ENCODE measurements around the gene SEC23IP.
"Not testable (repeated sequence)": the region's sequence is repeated elsewhere in the genome, so short reads cannot be mapped to it uniquely, and the experiment has no call there.

SEC23IP gene

DNA sequence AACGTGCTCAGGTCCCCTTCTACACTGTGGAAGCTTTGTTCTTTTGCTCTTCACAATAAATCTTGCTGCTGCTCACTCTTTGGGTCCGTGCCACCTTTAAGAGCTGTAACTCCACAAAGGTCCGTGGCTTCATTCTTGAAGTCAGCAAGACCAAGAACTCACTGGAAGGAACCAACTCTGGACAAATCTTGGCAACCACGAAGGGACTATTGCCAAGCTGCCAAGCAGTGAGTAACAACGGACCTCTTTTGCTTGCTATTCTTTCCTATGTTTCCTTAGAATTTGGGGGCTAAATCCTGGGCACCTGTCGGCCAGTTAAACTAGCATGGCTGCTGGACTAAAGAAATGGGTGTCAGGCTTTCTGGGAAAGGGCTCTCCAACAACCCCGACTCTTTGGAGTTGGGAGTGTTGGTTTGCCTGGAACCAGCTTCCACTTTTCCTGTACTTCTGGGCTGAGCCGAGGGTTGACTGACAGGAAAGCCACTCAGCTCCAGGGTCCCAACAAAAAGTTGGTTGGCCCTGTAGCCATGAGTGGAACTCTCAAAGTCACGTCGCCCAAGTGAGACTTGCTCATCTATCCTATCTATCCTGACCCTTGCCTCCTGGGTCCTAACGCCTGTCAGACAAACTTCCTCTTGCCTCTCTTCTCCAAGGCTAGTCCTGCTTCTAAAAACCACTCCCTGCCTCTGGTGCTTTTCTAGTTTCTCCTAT, 8.5 kb upstream of the SEC23IP start:
- DNase-seq: not testable (repeated sequence)

DNA sequence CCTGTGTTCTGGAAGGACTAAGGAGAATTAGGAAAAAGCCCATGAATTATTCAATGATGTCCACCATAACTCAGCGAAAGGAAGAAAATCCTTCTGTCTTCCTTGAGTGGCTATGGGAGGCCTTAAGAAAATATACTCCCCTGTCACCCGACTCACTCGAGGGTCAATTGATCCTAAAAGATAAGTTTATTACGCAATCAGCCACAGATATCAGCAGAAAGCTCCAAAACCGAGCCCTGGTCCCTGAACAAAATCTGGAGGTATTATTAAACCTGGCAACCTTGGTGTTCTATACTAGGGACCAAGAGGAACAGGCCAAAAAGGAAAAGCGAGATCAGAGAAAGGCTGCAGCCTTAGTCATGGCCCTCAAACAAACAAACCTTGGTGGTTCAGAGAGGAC, 6.5 kb upstream of the SEC23IP start:
- DNase-seq: not testable (repeated sequence)

DNA sequence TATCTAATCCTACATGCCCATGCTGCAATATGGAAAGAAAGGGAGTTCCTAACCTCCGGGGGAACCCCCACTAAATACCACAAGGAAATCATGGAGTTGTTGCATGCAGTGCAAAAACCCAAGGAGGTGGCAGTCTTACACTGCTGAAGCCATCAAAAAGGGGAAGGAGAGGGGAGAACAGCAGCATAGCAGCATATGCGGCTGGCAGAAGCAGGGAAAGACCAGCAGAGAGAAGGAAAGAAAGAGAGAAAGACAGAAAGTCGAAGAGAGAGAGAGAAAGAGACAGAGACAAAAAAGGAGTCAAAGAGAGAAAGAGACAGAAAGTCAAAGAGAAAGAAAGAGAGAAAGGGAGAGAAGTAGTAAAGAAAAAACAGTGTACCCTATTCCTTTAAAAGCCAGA, 3.8 kb upstream of the SEC23IP start:
- not testable (repeated sequence) for DNase-seq

DNA sequence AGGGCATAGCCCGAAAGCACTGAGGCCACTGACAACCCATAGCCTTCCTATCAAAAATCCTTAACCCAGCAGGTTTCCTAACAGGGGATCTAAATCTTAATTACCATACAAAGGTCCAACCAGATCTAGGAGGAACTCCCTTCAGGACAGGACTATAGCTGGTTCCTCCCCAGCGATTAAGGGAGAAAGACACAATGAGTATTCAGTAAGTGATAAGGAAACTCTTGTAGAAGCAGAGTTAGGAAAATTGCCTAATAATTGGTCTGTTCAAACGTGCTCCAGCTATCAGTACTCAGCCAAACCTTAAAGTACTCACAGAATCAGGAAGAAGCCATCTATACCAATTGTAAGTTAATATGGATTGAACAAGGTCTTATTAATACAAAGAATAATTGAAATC, 3.3 kb upstream of the SEC23IP start:
- DNase-seq: not testable (repeated sequence)

DNA sequence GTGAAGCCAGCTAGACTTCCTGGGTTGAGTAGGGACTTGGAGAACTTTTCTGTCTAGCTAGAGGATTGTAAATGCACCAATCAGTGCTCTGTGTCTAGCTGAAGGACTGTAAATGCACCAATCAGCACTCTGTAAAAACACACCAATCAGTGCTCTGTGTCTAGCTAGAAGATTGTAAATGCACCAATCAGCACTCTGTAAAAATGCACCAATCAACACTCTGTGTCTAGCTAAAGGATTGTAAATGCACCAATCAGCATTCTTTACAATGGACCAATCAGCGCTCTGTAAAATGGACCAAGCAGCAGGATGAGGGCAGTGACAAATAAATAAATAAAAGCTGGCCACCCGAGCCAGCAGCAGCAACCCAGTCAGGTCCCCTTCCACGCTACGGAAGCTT, 2.2 kb upstream of the SEC23IP start:
- DNase-seq: not testable (repeated sequence)

DNA sequence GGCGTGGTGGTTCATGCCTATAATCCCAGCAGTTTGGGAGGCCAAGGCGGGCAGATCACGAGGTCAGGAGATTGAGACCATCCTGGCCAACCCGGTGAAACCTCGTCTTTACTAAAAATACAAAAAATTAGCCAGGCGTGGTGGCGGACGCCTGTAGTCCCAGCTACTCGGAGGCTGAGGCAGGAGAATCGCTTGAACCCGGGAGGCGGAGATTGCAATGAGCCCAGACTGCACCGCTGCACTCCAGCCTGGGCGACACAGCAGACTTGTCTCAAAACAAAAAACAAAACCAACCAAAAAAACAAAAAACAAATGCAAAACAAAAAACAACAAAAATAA, 712 bp upstream of the SEC23IP start:
- not testable (repeated sequence) for DNase-seq

DNA sequence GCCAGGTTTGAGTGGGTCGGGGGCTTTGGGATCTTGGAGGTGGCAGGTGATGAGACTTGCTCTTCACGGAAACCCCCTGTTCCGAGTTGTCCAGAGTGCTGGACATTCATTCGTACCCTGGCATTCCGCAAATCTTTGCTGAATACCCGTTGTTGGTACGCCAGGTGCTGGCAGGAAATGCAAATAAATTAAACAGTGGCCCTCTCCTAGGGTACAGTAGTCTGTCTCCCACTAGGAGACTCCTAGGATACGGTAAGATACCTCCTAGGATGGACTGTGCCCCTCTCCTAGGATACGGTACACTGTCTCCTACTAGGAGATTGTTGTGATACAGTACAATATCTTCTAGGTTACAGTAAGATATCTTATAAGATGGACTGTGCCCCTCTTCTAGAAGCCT, 544 bp downstream of the SEC23IP start:
- no peak for DNase-seq

DNA sequence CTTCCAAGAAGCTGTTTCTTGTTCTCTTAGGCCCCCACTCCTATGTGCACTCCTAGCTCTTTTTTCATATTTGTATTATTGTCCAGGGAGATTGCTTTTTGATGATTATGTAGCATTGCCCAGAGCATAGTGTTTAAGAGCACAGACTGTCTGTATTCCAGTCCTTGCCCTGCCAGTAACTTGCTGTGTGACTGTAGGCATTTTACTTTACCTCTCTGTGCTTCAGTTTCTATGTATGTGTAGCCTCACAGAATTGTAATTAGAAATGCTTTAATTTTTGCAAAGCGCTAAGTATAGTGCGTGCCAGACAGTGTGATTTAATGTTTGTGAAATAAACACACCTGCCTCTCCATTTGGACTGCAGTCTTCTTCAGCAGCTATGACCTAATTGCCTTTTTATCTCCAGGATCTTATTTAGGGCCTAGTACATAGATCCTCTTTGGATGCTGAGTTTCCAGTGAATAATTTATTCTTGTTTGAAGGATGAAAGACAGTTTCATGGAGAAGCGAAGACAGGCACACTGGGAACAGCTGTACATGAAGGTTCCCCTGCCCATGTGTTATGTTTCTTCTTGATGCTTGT, 1.4 kb downstream of the SEC23IP start:
- DNase-seq: no peak

DNA sequence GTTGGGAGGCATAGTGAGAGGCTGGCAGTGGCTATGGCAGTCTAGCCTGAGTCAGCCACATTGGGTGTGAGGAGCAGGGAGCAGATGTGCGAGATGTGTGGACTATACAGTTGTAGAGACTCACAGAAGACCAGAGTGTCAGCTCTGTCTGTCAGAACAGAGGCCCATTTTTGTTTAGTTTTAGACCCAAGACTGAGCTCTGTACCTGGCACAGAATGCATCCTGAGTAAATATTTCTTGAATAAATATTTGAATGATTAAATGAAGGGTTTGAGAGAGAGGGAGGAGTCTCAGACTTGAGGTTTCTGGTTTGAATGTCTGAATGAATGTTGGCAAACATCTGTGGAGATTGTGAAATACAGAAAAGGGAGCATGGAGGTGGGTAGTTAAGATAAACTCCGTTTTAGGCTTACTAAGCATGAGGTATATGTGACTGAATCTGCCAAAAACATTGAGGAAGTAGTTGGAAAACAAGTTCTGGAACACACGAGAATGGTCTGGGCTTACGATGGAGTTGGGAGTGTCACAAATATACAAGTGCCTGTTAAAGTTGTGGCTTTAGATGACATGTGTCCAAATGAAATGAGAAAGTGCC, 3.6 kb downstream of the SEC23IP start:
- no peak for DNase-seq

DNA sequence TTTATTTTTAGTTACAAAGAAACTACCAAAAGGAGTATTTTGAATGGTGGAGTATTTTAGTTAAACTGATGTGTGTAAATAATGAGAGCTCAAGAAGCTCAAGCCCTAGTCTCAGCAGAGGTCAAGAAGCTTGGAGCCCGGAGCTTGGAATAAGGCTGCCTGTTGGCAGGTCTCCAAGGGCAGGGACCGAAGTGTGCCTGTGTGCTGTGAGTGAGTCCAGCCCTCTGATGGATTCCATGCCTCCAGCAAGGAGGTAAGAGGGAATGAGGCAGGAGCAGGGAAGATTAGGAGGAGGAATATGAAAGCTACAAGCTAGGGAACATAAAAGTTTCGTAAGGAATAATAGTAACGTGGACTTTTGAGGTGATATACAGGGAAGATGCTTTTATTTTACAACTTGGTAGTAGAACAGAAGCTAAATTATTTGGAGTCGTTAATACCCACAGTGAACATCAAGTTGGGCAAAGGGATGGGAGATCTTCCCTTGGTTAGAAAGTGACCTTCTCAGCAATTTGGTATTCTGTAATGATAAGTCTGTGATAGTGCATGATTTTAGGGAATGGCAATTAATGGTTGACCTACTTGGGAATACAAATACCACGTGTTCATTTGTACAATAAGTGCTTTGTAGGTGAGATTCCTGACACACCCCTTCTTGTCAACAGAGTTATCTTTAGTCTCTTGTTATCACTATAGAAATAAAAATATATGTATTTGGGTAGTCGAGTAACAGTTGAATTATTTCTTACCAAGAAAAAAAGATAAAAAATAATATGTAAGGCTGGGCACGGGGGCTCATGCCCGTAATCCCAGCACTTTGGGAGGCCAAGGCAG, 4.6 kb downstream of the SEC23IP start:
- no peak for DNase-seq

DNA sequence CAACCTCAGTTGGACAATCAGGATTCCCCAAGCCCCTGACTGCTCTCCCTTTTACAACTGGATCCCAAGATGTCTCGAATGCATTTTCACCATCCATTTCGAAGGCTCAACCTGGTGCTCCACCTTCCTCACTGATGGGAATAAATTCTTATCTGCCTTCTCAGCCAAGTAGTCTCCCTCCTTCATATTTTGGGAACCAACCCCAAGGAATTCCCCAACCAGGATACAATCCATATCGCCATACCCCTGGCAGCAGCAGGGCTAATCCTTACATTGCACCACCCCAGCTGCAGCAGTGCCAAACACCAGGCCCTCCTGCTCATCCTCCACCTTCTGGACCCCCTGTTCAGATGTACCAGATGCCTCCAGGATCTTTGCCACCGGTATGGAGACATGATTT, 6.0 kb downstream of the SEC23IP start:
- DNase-seq: no peak

DNA sequence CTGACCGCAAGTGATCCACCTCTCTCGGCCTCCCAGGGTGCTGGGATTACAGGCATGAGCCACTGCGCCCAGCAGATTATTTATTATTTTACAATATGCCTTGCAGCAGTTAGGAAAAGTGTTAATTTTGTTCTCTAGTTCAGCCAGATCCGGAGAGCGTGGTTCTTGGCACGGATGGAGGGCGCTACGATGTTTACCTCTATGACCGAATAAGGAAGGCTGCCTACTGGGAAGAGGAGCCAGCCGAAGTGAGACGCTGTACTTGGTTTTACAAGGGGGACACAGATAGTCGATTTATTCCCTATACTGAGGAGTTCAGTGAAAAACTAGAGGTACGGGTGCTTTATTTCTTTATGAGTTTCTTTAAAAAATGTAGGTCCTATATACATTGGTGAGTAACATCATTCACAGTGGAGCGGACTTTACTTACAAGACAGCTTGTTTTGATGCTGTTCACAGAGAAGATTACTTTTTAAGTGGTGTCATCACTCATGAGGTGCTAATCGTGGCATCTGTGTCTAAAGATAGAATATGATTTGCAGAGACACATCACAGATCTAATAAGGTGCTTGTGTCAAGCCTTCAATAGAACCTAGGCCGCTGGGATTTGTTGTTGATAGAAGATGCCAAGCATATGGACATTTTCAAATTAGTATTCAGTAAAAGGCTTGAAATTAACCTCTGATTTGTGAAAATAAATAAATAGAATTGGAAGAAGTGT, 11.6 kb downstream of the SEC23IP start:
- no peak for DNase-seq

DNA sequence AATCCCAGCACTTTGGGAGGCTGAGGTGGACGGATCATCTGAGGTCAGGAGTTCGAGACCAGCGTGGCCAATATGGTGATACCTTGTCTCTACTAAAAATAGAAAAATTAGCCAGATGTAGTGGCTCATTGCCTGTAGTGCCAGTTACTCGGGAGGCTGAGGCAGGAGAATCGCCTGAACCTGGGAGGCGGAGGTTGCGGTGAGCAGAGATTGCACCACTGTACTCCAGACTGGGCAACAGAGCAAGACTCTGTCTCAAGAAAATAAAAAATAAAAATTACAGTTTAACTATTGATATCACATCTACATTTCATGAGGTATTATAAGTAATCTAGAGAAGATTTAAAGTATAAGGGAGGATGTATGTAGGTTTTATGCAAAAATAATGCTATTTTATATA, 15.2 kb downstream of the SEC23IP start:
- not testable (repeated sequence) for DNase-seq

DNA sequence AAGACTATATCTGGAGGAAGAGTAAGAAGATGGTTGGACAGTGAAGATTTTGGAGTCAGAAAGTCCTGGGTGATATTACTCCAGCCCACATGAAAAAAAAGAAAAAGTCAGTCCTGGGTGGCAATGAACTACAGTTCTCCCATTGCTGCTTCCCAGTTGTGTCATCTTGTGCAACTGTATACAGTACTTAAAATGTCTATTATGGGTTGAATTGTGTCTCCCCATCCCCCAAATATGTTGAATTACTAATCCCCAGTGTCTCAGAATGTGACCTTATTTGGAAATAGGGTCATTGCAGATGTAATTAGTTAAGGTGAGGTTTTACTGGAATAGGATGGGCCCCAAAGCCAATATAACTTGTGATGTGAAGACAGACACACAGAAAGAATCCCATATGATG, 15.6 kb downstream of the SEC23IP start:
- DNase-seq: no peak

DNA sequence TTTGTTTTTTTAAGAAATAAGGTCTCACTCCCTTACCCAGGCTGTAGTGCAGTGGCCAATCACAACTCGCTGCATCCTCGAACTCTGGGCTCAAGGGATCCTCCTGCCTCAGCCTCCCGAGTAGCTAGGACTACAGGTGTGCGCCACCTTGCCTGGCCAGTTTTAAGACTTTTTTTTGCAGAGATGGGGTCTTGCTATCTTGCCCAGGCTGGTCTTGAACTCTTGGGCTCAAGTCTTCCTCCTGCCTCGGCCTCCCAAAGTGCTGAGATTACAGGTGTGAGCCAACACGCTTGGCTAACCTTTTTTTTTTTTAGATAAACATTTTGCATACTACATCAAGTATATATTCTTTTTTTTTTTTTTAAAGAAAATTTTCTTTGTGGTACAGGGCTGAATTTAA, 18.2 kb downstream of the SEC23IP start:
- DNase-seq: no peak

DNA sequence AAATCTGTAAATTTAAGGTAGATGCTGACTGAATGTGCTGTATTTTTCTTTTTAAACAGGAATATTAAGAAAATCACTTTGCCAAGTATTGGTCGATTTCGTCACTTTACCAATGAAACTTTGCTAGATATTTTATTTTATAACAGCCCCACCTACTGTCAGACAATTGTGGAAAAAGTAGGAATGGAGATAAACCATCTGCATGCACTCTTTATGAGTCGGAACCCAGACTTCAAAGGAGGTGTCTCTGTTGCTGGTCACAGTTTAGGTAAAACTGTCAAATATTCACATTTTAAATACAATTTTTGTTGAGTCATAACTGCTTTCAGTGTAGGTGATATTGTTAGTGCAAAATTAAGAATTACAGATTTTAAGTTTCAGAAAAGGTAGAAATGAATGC, 25.2 kb downstream of the SEC23IP start:
- DNase-seq: no peak

DNA sequence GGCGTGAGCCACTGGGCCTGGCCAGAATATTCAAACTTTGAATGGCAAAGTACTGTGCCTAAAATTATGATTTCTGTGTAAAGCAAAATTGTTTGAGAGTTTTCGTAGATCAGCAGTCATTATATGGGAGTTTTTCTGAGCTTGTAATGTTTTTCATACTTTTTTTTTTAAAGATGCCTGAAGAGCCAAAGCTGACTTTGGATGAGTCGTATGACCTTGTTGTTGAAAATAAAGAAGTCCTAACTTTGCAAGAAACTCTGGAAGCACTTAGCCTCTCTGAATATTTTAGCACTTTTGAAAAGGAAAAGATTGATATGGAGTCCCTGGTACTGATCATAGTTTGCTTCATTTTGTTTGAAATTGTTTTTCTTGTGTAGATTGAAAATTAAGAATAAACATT, 26.7 kb downstream of the SEC23IP start:
- no peak for DNase-seq

DNA sequence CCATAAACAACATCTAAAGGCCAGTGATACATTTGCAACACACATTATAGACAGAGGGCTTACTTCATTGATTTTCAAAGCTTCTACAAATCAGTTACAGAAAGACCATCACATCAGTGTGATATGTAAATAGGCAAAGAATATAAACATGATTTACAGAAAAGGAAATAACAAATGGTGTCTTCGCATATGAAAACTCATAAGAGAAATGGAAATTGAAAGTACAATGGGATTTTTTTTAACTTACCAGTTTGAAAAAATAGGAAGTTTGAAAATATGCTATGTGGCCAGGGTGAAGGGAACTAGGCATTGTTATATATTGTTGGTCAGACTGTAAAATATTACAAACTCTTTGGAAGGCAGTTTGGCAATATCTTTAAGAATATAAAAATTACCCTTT, 27.3 kb downstream of the SEC23IP start:
- no peak for DNase-seq

DNA sequence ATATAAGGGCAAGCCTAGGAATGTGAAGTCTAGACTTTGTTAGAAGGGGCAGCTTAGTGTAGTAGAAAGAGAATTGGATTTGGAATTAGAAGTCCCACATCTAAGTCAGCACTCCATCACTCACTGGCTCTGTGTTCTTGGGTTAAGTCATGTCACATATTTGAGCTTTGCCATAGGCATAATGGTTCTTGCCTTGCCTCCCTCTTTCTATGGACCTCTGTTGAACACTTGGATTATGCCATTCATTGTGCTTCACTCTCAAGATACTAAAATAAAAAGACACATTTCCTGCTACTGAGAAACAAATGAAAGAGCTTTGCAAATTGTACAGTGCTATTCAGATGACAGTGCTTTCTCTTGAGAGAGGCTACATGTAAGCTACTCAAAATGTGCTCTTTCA, 35.9 kb downstream of the SEC23IP start:
- DNase-seq: no peak

DNA sequence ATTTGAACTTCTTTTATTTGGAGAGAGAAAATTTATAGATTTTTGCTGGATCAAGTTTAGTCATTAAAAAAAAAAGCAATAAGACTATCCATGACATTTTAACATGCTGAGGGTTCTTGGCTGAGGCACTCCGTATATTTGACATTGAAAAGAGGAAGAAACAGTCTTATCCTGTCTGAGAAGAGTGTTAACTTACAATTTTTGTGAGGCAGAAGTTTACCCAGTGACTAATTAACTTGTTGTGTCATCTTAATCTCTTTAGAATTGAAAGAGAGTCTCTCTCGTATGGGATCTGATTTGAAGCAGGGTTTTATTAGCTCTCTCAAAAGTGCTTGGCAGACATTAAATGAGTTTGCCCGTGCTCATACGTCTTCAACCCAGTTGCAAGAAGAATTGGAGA, 39.3 kb downstream of the SEC23IP start:
- no peak for DNase-seq

DNA sequence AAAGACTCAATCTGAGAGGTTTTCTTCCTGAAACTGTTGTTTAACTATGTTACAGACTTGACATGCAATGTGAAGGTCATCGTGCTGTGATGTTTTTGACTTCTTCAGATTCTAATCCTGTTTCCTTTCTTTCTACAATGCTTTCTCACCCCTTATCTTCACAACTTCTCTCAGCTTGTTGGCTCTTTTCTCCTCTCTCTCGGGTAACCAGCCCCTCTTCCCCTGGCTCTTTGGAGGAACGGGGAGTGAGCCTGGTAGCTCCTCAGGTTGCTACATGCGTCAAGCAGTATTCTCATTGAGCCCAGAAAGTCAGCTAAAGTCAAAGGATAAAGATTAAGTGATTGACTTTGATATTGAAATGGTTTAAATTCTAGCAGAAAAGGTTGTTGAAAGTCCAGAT, 40.1 kb downstream of the SEC23IP start:
- DNase-seq: no peak

DNA sequence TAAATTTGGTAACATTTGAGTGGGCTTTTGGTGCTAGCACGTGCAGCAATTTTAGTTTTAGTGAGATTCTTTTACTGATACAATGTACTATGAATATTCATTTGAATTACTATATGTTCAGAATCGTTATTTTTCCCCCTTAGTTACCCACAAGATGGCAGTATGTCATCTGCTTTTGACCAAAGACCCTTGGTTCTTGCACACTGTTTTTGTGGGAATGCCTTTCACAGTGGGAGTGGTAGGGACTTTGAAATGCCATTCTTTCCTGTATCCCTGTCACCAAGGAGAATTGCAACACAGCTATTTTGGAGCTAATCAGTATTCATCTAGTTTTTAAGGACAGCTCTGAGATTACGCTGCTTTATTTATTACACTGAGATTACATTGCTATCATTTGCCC, 40.6 kb downstream of the SEC23IP start:
- no peak for DNase-seq

DNA sequence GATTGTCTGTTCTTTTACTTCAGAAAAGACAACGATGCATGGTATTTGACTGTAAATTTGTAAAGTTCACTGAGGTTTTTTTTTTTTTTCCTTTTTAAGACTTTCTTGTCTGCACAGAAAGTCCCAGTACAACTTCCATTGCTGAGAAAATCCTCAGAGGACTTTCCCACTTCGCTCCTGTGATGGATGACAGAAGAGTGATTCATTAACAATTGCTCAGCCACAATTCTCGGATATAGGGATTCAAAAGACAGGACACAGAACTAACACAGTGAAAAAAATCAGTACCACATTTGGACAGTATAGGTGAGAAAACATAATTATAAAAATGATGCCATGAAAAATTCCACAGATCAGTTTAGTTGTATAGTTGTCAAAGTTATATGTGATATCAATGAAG, 48.0 kb downstream of the SEC23IP start:
- DNase-seq: no peak
